Measurements from ENCODE around the gene TCP11L1. TPM values are rescaled to one million over a fixed set of nuclear protein-coding genes. Genes with fewer than 3 reads are reported as not detected.
A peak's percentile ranks its signal among the peaks of the same experiment; 100 is the strongest.

TCP11L1 gene
- polyA plus RNA-seq (2013, experiment 1 of 2), result 12.3 TPM
- 11.9 TPM for polyA plus RNA-seq (2013, experiment 2 of 2)

- Histone ChIP-seq H4K8ac (ENCODE audit: low read length) (peak within 1 kb of the TSS; percentile 97), H2BK120ac (ENCODE audit: low read depth, low read length) (peak within 1 kb of the TSS; percentile 91), H3K36me3 (ENCODE audit: control insufficient read depth in 1 of 2, insufficient read depth in 2 of 2, low read depth in 1 of 2, low read length in 2 of 2) (peaks cover 0 to 13% of the 10 kb centered on the region in 2 experiments), H2BK15ac (ENCODE audit: low read depth, poor library complexity, severe bottlenecking) (peak within 1 kb of the TSS; percentile 100), H2AK5ac (ENCODE audit: low read length, severe bottlenecking) (no peak within 1 kb of the TSS), H3K9ac (ENCODE audit: low read length) (peak within 1 kb of the TSS; percentile 95), H3K18ac (ENCODE audit: low read depth in 1 of 2, low read length in 2 of 2) (peak within 1 kb of the TSS; percentile 82 to 100), H3K23ac (ENCODE audit: low read length in 2 of 2) (peak within 1 kb of the TSS in 1 of 2 experiments; percentile 5), H3K4ac (ENCODE audit: low read depth in 1 of 2, low read length in 2 of 2) (peak within 1 kb of the TSS; percentile 32 to 66), H3K4me1 (ENCODE audit: control insufficient read depth, insufficient read depth, low read depth, low read length) (peaks cover 1% of the 10 kb centered on the region), H3K14ac (ENCODE audit: low read length in 2 of 2) (peak within 1 kb of the TSS in 1 of 2 experiments; percentile 5), H2AFZ (ENCODE audit: low read depth, low read length) (peak within 1 kb of the TSS; percentile 84), H2BK12ac (ENCODE audit: low read length in 2 of 2) (peak within 1 kb of the TSS; percentile 37 to 96), H2BK5ac (ENCODE audit: low read depth, low read length, poor library complexity, severe bottlenecking) (peak within 1 kb of the TSS; percentile 58), H3K9me3 (ENCODE audit: control insufficient read depth, low read length) (no peaks in the 10 kb centered on the region), H3K4me2 (ENCODE audit: low read length, poor library complexity, severe bottlenecking) (peak within 1 kb of the TSS; percentile 86), H4K91ac (ENCODE audit: low read length) (peak within 1 kb of the TSS; percentile 97), H3K27me3 (ENCODE audit: control insufficient read depth in 1 of 2, insufficient read depth in 1 of 2, low read length in 2 of 2) (no peaks in the 10 kb centered on the region), H3K27ac (ENCODE audit: low read length, poor library complexity, severe bottlenecking) (peak within 1 kb of the TSS; percentile 92), H3K79me1 (replicated peaks; ENCODE audit: low read length, poor library complexity, severe bottlenecking) (peaks cover 14% of the 10 kb centered on the region), H3K4me3 (ENCODE audit: insufficient read depth in 1 of 2, low read depth in 1 of 2, low read length in 2 of 2) (peak within 1 kb of the TSS; percentile 85 to 89)
- DNase-seq, result peak; percentile 95
- under 1% methylated on average over 73 of the region's 84 CpGs for WGBS
Observed at GRCh38 chr11:33039274-33040032, at the start of gene TCP11L1. Gene TCP11L1 (plus strand): TSS chr11:33039572. CDS start chr11:33043774, 4,202 bp downstream.

GRCh38 chr11:32990481-32990880 is 48.9 kb upstream of the TCP11L1 start:
- WGBS, result 33% methylated on average over 1 of the region's 1 CpG

DNA sequence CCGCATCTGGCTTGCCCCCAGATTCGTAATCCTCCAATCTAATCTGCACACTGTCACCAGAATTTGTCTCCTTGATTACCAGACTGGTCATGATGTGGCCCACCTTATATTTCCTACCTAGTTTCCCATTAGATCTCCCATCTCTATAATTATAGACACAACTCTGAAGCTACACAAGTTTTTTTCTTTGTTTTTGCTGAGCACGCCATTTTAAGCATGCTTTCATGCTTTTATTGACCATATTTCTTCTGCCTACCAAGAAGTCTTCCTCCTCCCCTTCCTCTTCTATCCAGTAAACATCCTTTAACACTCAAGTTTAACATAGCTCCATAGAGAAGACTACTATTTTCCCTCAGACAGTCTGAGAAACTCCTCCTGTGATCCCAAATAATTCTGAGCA is 47.9 kb upstream of the TCP11L1 start:
- no peak overlapping the region for H2BK5ac ChIP-seq (ENCODE audit: low read depth, low read length, poor library complexity, severe bottlenecking)
- H3K36me3 ChIP-seq (ENCODE audit: control insufficient read depth in 1 of 2, insufficient read depth in 2 of 2, low read depth in 1 of 2, low read length in 2 of 2), result no peaks in the 10 kb centered on the region
- H4K8ac ChIP-seq (ENCODE audit: low read length), result no peak overlapping the region
- no peak overlapping the region for H2BK15ac ChIP-seq (ENCODE audit: low read depth, poor library complexity, severe bottlenecking)
- no peak overlapping the region for H3K4me2 ChIP-seq (ENCODE audit: low read length, poor library complexity, severe bottlenecking)
- no peak overlapping the region for H2AK5ac ChIP-seq (ENCODE audit: low read length, severe bottlenecking)
- no peaks in the 10 kb centered on the region for H3K27me3 ChIP-seq (ENCODE audit: control insufficient read depth in 1 of 2, insufficient read depth in 1 of 2, low read length in 2 of 2)
- H3K23ac ChIP-seq (ENCODE audit: low read length in 2 of 2), result no peak overlapping the region
- H3K9me3 ChIP-seq (ENCODE audit: control insufficient read depth, low read length), result peaks cover 8% of the 10 kb centered on the region
- WGBS, result 82% methylated on average over 3 of the region's 3 CpGs
- no peaks in the 10 kb centered on the region for H3K79me1 ChIP-seq (replicated peaks; ENCODE audit: low read length, poor library complexity, severe bottlenecking)
- no peak overlapping the region for H3K18ac ChIP-seq (ENCODE audit: low read depth in 1 of 2, low read length in 2 of 2)
- H4K91ac ChIP-seq (ENCODE audit: low read length), result no peak overlapping the region
- no peak overlapping the region for H2AFZ ChIP-seq (ENCODE audit: low read depth, low read length)
- no peak overlapping the region for H3K9ac ChIP-seq (ENCODE audit: low read length)
- H3K4me1 ChIP-seq (ENCODE audit: control insufficient read depth, insufficient read depth, low read depth, low read length), result no peaks in the 10 kb centered on the region
- H3K14ac ChIP-seq (ENCODE audit: low read length in 2 of 2), result no peak overlapping the region
- H3K27ac ChIP-seq (ENCODE audit: low read length, poor library complexity, severe bottlenecking), result no peak overlapping the region
- H2BK12ac ChIP-seq (ENCODE audit: low read length in 2 of 2), result no peak overlapping the region
- H3K4me3 ChIP-seq (ENCODE audit: insufficient read depth in 1 of 2, low read depth in 1 of 2, low read length in 2 of 2), result no peak overlapping the region
- no peak for DNase-seq
- no peak overlapping the region for H3K4ac ChIP-seq (ENCODE audit: low read depth in 1 of 2, low read length in 2 of 2)
- no peak overlapping the region for H2BK120ac ChIP-seq (ENCODE audit: low read depth, low read length)

More at GRCh38 chr11:32990481-32990880, 48.9 kb upstream of the TCP11L1 start:
- Histone ChIP-seq H3K23ac (ENCODE audit: low read length in 2 of 2) (no peak overlapping the region), H3K18ac (ENCODE audit: low read depth in 1 of 2, low read length in 2 of 2) (no peak overlapping the region), H3K27me3 (ENCODE audit: control insufficient read depth in 1 of 2, insufficient read depth in 1 of 2, low read length in 2 of 2) (no peaks in the 10 kb centered on the region), H3K27ac (ENCODE audit: low read length, poor library complexity, severe bottlenecking) (no peak overlapping the region), H2AFZ (ENCODE audit: low read depth, low read length) (no peak overlapping the region), H3K4me1 (ENCODE audit: control insufficient read depth, insufficient read depth, low read depth, low read length) (no peaks in the 10 kb centered on the region), H3K4ac (ENCODE audit: low read depth in 1 of 2, low read length in 2 of 2) (no peak overlapping the region), H2BK5ac (ENCODE audit: low read depth, low read length, poor library complexity, severe bottlenecking) (no peak overlapping the region), H2AK5ac (ENCODE audit: low read length, severe bottlenecking) (no peak overlapping the region), H3K4me3 (ENCODE audit: insufficient read depth in 1 of 2, low read depth in 1 of 2, low read length in 2 of 2) (no peak overlapping the region), H2BK15ac (ENCODE audit: low read depth, poor library complexity, severe bottlenecking) (no peak overlapping the region), H3K36me3 (ENCODE audit: control insufficient read depth in 1 of 2, insufficient read depth in 2 of 2, low read depth in 1 of 2, low read length in 2 of 2) (no peaks in the 10 kb centered on the region), H2BK120ac (ENCODE audit: low read depth, low read length) (no peak overlapping the region), H3K9me3 (ENCODE audit: control insufficient read depth, low read length) (peaks cover 8% of the 10 kb centered on the region), H3K79me1 (replicated peaks; ENCODE audit: low read length, poor library complexity, severe bottlenecking) (no peaks in the 10 kb centered on the region), H3K4me2 (ENCODE audit: low read length, poor library complexity, severe bottlenecking) (no peak overlapping the region), H2BK12ac (ENCODE audit: low read length in 2 of 2) (no peak overlapping the region), H4K91ac (ENCODE audit: low read length) (no peak overlapping the region), H4K8ac (ENCODE audit: low read length) (no peak overlapping the region), H3K14ac (ENCODE audit: low read length in 2 of 2) (no peak overlapping the region), H3K9ac (ENCODE audit: low read length) (no peak overlapping the region)
- no peak for DNase-seq

GRCh38 chr11:32991898-32992297 is 47.5 kb upstream of the TCP11L1 start:
- no peak overlapping the region for H2BK120ac ChIP-seq (ENCODE audit: low read depth, low read length)
- no peak overlapping the region for H3K4ac ChIP-seq (ENCODE audit: low read depth in 1 of 2, low read length in 2 of 2)
- H3K4me3 ChIP-seq (ENCODE audit: insufficient read depth in 1 of 2, low read depth in 1 of 2, low read length in 2 of 2), result no peak overlapping the region
- no peak overlapping the region for H3K27ac ChIP-seq (ENCODE audit: low read length, poor library complexity, severe bottlenecking)
- no peak overlapping the region for H3K18ac ChIP-seq (ENCODE audit: low read depth in 1 of 2, low read length in 2 of 2)
- no peak overlapping the region for H4K91ac ChIP-seq (ENCODE audit: low read length)
- no peaks in the 10 kb centered on the region for H3K27me3 ChIP-seq (ENCODE audit: control insufficient read depth in 1 of 2, insufficient read depth in 1 of 2, low read length in 2 of 2)
- H3K23ac ChIP-seq (ENCODE audit: low read length in 2 of 2), result no peak overlapping the region
- H3K36me3 ChIP-seq (ENCODE audit: control insufficient read depth in 1 of 2, insufficient read depth in 2 of 2, low read depth in 1 of 2, low read length in 2 of 2), result no peaks in the 10 kb centered on the region
- H2BK5ac ChIP-seq (ENCODE audit: low read depth, low read length, poor library complexity, severe bottlenecking), result no peak overlapping the region
- H3K79me1 ChIP-seq (replicated peaks; ENCODE audit: low read length, poor library complexity, severe bottlenecking), result no peaks in the 10 kb centered on the region
- H2AFZ ChIP-seq (ENCODE audit: low read depth, low read length), result no peak overlapping the region
- H3K9ac ChIP-seq (ENCODE audit: low read length), result no peak overlapping the region
- H3K4me2 ChIP-seq (ENCODE audit: low read length, poor library complexity, severe bottlenecking), result no peak overlapping the region
- no peak overlapping the region for H2BK15ac ChIP-seq (ENCODE audit: low read depth, poor library complexity, severe bottlenecking)
- no peak overlapping the region for H3K14ac ChIP-seq (ENCODE audit: low read length in 2 of 2)
- H3K4me1 ChIP-seq (ENCODE audit: control insufficient read depth, insufficient read depth, low read depth, low read length), result no peaks in the 10 kb centered on the region
- H4K8ac ChIP-seq (ENCODE audit: low read length), result no peak overlapping the region
- no peak overlapping the region for H2BK12ac ChIP-seq (ENCODE audit: low read length in 2 of 2)
- no peak for DNase-seq
- H3K9me3 ChIP-seq (ENCODE audit: control insufficient read depth, low read length), result peaks cover 8% of the 10 kb centered on the region
- no peak overlapping the region for H2AK5ac ChIP-seq (ENCODE audit: low read length, severe bottlenecking)
